Neural cell (in vitro differentiated cells): ENCODE data around the gene SLMAP. TPM values are rescaled to one million over a fixed set of nuclear protein-coding genes. Genes with fewer than 3 reads are reported as not detected.

Source experiments
- H2AFZ ChIP-seq: fragments of 200-600, 300-800 bp; sonication (generic), shearing (Covaris generic); 2 replicates; pipeline ENCODE4 v1.6.0; 2014; ENCODE audit warnings: low read depth, mild to moderate bottlenecking, antibody characterized with exemption, low read length, moderate library complexity
- H3F3A ChIP-seq: fragments of 200-600 bp; shearing (Covaris generic); 2 replicates; pipeline ENCODE4 v1.6.1; 2016; ENCODE audit warnings: mild to moderate bottlenecking, moderate library complexity, mixed read lengths, antibody characterized with exemption, low read length; ENCODE audit not compliant: insufficient read depth, poor library complexity, severe bottlenecking
- H3K27ac ChIP-seq: fragments of 200-600, 300-800 bp; sonication (generic), shearing (Covaris generic); 2 replicates; pipeline ENCODE4 v1.5.1; 2014; ENCODE audit warnings: mild to moderate bottlenecking, low read length, moderate library complexity
- H3K27me3 ChIP-seq: fragments of 300-800, 200-600 bp; sonication (generic), shearing (Covaris generic); 2 replicates; pipeline ENCODE4 v1.6.0; 2014; ENCODE audit warnings: mild to moderate bottlenecking, low read depth, low read length, moderate library complexity; ENCODE audit not compliant: insufficient read depth
- H3K36me3 ChIP-seq: fragments of 300-800, 200-600 bp; sonication (generic), shearing (Covaris generic); 2 replicates; pipeline ENCODE4 v1.5.1; 2014; ENCODE audit warnings: mild to moderate bottlenecking, antibody characterized with exemption, low read length, moderate library complexity; ENCODE audit not compliant: insufficient read depth
- H3K4me2 ChIP-seq: fragments of 300-800, 200-600 bp; sonication (generic), shearing (Covaris generic); 2 replicates; pipeline ENCODE4 v1.6.0; 2014; ENCODE audit warnings: mild to moderate bottlenecking, low read length
- H3K4me3 ChIP-seq: fragments of 300-800, 200-600 bp; sonication (generic), shearing (Covaris generic); 2 replicates; pipeline ENCODE4 v1.5.1; 2014; ENCODE audit warnings: mild to moderate bottlenecking, low read length, moderate library complexity
- H3K79me2 ChIP-seq: fragments of 200-600 bp; shearing (Covaris generic); replicated peaks from 2 replicates; pipeline ENCODE4 v1.6.0; 2014; ENCODE audit warnings: mild to moderate bottlenecking, low read length, moderate library complexity; ENCODE audit not compliant: insufficient read depth
- H3K9ac ChIP-seq: fragments of 300-800, 200-600 bp; sonication (generic), shearing (Covaris generic); 2 replicates; pipeline ENCODE4 v1.6.1; 2016; ENCODE audit warnings: mild to moderate bottlenecking, low read length, mixed read lengths
- H3K9me2 ChIP-seq: fragments of 200-600 bp; shearing (Covaris generic); 2 replicates; pipeline ENCODE4 v1.6.1; 2016; ENCODE audit warnings: mild to moderate bottlenecking, low read length, mixed read lengths; ENCODE audit not compliant: insufficient read depth
- H3K9me3 ChIP-seq: fragments of 200-600, 300-800 bp; sonication (generic), shearing (Covaris generic); 2 replicates; pipeline ENCODE4 v1.6.1; 2016; ENCODE audit warnings: mild to moderate bottlenecking, mixed run types, low read length, moderate library complexity, mixed read lengths
- H4K20me1 ChIP-seq: fragments of 200-600 bp; shearing (Covaris generic); 2 replicates; pipeline ENCODE4 v1.6.1; 2016; ENCODE audit warnings: mild to moderate bottlenecking, mixed run types; ENCODE audit not compliant: insufficient read depth
- CTCF ChIP-seq: fragments of 450-650 bp; IDR thresholded peaks from 2 replicates; pipeline ENCODE4 v1.5.1; 2014; ENCODE audit warnings: antibody characterized with exemption, mild to moderate bottlenecking, moderate library complexity; ENCODE audit not compliant: poor library complexity, severe bottlenecking
- EP300 ChIP-seq: fragments of 450-650 bp; conservative IDR thresholded peaks from 2 replicates; pipeline ENCODE4 v1.6.1; 2014; ENCODE audit warnings: antibody characterized with exemption, mild to moderate bottlenecking, moderate library complexity; ENCODE audit not compliant: poor library complexity, severe bottlenecking
- EZH2 ChIP-seq: fragments of 200-600, 300-800 bp; shearing (Covaris generic), sonication (generic); IDR thresholded peaks from 2 replicates; pipeline ENCODE4 v1.6.1; 2014; ENCODE audit warnings: antibody characterized with exemption, low read length, borderline replicate concordance, mild to moderate bottlenecking; ENCODE audit not compliant: insufficient read depth, poor library complexity, severe bottlenecking
- MXI1 ChIP-seq: fragments of 450-650 bp; conservative IDR thresholded peaks from 2 replicates; pipeline ENCODE4 v1.6.1; 2014; ENCODE audit warnings: antibody characterized with exemption, mild to moderate bottlenecking; ENCODE audit not compliant: poor library complexity, severe bottlenecking
- POLR2AphosphoS5 ChIP-seq: IDR thresholded peaks from 2 replicates; pipeline ENCODE4 v1.6.1; 2012
- RAD21 ChIP-seq: fragments of 450-650 bp; conservative IDR thresholded peaks from 2 replicates; pipeline ENCODE4 v1.6.1; 2014; ENCODE audit warnings: antibody characterized with exemption, mild to moderate bottlenecking, moderate library complexity
- REST ChIP-seq: IDR thresholded peaks from 2 replicates; pipeline ENCODE4 v1.6.1; 2012; ENCODE audit warnings: borderline replicate concordance
- SMC3 ChIP-seq: fragments of 450-650 bp; conservative IDR thresholded peaks from 2 replicates; pipeline ENCODE4 v1.6.1; 2014; ENCODE audit warnings: antibody characterized with exemption, mild to moderate bottlenecking, moderate library complexity; ENCODE audit not compliant: poor library complexity
- TAF1 ChIP-seq: IDR thresholded peaks from 2 replicates; pipeline ENCODE4 v1.6.1; 2012; ENCODE audit warnings: low read depth
- polyA plus RNA-seq: library from polyadenylated mRNA; depleted of rRNA; stranded (reverse); fragments of >200 nt; gene quantifications from 2 replicates; pipeline ENCODE4 v1.2.3, GENCODE V29; 2014

SLMAP gene
- polyA plus RNA-seq, 1 donor from 2014 or later, result 42.1 TPM

GRCh38 chr3:57788624-57789018, 32.5 kb downstream of the SLMAP start:
- Histone ChIP-seq H3F3A (no peaks in the 10 kb centered on the region), H3K9me2 (no peaks in the 10 kb centered on the region), H3K79me2 (no peaks in the 10 kb centered on the region), H3K9me3 (no peaks in the 10 kb centered on the region), H3K27ac (no peak overlapping the region), H3K4me3 (no peak overlapping the region), H3K36me3 (no peaks in the 10 kb centered on the region), H2AFZ (no peak overlapping the region), H3K9ac (no peak overlapping the region), H3K4me2 (no peak overlapping the region), H3K27me3 (no peaks in the 10 kb centered on the region), H4K20me1 (no peaks in the 10 kb centered on the region)
- no peak for TF ChIP-seq EZH2
- no peak for TF ChIP-seq TAF1
- no peak for TF ChIP-seq CTCF
- TF ChIP-seq MXI1, result no peak
- TF ChIP-seq REST, result no peak
- no peak for TF ChIP-seq SMC3

- Histone ChIP-seq H3K9ac (no peak overlapping the region), H3K36me3 (no peaks in the 10 kb centered on the region), H3K4me2 (no peak overlapping the region), H3K79me2 (no peaks in the 10 kb centered on the region), H2AFZ (no peak overlapping the region), H4K20me1 (no peaks in the 10 kb centered on the region), H3K27ac (no peak overlapping the region), H3K9me3 (no peaks in the 10 kb centered on the region), H3K4me3 (no peak overlapping the region), H3K27me3 (no peaks in the 10 kb centered on the region), H3K9me2 (no peaks in the 10 kb centered on the region), H3F3A (no peaks in the 10 kb centered on the region)
- no peak for TF ChIP-seq MXI1
- no peak for TF ChIP-seq RAD21
- no peak for TF ChIP-seq EP300
- no peak for TF ChIP-seq REST
- TF ChIP-seq TAF1, result no peak
- no peak for TF ChIP-seq POLR2AphosphoS5
- TF ChIP-seq EZH2, result no peak
- TF ChIP-seq SMC3, result no peak
- TF ChIP-seq CTCF, result no peak
Observed at GRCh38 chr3:57791245-57791644, 35.1 kb downstream of the SLMAP start.
